Mucosa of descending colon (tissue), 3 donors: ENCODE data around the gene CAPZB. TPM values are rescaled to one million over a fixed set of nuclear protein-coding genes. Genes with fewer than 3 reads are reported as not detected.

Experiments used
- ATAC-seq: fragments of 200-7000 bp; cut with Tn5 transposase; one replicate; pipeline ENCODE4 v1.9.1; 2020; ENCODE audit warnings: mild to moderate bottlenecking, moderate library complexity
- DNase-seq, 3 donors: peaks; one replicate each; pipeline ENCODE4 v3.0.0-alpha.2; 2020
- H3K36me3 ChIP-seq: fragments of 200-600 bp; one replicate; pipeline ENCODE4 v1.8.0; 2021; ENCODE audit warnings: low read depth, mild to moderate bottlenecking
- H3K4me1 ChIP-seq: fragments of 200-600 bp; one replicate; pipeline ENCODE4 v1.8.0; 2021; ENCODE audit warnings: low read depth, mild to moderate bottlenecking
- H3K4me3 ChIP-seq: fragments of 200-600 bp; one replicate; pipeline ENCODE4 v1.8.0; 2021; ENCODE audit warnings: mild to moderate bottlenecking
- H3K9me3 ChIP-seq: fragments of 200-600 bp; one replicate; pipeline ENCODE4 v1.8.0; 2021; ENCODE audit warnings: mild to moderate bottlenecking
- intact Hi-C, 2 donors: fragments of 100-400 bp; cut with DNase I in 1 of 2; cut with micrococcal nuclease in 1 of 2; formaldehyde crosslinking; loops; one replicate each; pipeline versions ENCODE4 v1.11.0 to v1.11.1; 2022; cut with DNase I, micrococcal nuclease
- total RNA-seq, 3 donors: library from RNA; stranded (reverse); fragmentation: NEBNext Ultra II Directional in 2 of 3; extraction: Animal tissue kit (Norgen Biotek cat#: 25700) in 2 of 3; gene quantifications; one replicate each; pipeline versions ENCODE4 v1.2.1 to v1.2.4, GENCODE V29; 2021 to 2023
- TF ChIP-seq, protein P1 (sequence below): fragments of 200-600 bp; IDR thresholded peaks from one replicate; pipeline ENCODE4 v1.8.0; 2022; ENCODE audit warnings: antibody characterized with exemption, mild to moderate bottlenecking
- donor health status: DM: no; HTN: no; CAD: no; lungs with moderate emphysema.
- donor health status: DM: no; HTN: no; CAD: no.
- donor health status: DM: no; HTN: yes; CAD: no.

The CAPZB gene
- total RNA-seq, 3 donors from 2014 or later = 346 to 393 (median 381) TPM

DNA sequence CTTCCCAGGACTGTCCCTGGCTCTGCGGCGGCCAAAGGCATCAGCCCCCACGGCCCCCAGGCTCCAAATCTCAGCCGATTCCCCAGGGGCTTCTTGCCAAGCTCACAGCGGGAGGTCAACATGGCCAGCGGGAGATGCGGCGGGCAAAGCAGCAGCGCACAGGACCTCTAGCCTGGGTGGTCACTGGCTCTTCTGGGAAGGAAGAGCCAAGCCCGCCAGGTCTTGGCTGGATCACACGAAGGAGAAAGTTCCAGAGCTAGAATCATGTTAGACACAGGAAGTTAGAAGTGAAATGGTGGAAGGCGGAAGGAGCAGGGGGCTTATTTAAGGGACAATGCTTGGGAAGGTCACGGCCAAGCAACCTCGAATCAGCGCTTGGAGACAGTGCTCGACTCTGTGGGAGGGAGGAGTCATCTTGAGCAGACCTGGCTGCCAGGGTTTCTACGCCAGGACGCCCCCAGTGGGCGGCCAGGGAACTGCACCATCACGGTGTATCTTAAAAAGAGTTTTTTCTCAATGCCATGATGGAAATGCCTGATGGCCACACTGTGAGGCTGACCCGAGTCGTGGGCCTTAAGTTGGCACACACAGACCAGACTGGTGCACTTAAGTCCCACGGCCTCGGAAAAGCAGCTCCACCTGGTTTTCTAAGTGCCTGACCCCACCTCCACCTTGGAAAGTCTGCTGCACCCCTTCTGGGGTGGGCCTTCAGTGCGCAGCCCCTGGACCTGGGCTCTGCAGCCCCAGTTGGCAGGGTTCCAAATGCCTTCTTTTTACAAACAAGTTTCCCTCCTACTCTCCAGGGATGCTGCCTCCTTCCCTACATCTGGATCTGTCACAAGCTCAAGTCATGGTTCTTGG, 143.9 kb downstream of the CAPZB start:
- Histone ChIP-seq H3K36me3 (peaks cover 14% of the 10 kb centered on the region), H3K4me3 (no peak overlapping the region), H3K9me3 (no peaks in the 10 kb centered on the region), H3K4me1 (no peaks in the 10 kb centered on the region)
- DNase-seq = peak; percentile 76 to 85 (median 82)
- intact Hi-C loops = loop anchor here in 1 of 2 donors (10.0 kb wide), 1 partner anchor 313 kb away; no protein-coding TSS in a partner anchor
- peak; percentile 80 for ATAC-seq
- TF ChIP-seq, protein P1, sequence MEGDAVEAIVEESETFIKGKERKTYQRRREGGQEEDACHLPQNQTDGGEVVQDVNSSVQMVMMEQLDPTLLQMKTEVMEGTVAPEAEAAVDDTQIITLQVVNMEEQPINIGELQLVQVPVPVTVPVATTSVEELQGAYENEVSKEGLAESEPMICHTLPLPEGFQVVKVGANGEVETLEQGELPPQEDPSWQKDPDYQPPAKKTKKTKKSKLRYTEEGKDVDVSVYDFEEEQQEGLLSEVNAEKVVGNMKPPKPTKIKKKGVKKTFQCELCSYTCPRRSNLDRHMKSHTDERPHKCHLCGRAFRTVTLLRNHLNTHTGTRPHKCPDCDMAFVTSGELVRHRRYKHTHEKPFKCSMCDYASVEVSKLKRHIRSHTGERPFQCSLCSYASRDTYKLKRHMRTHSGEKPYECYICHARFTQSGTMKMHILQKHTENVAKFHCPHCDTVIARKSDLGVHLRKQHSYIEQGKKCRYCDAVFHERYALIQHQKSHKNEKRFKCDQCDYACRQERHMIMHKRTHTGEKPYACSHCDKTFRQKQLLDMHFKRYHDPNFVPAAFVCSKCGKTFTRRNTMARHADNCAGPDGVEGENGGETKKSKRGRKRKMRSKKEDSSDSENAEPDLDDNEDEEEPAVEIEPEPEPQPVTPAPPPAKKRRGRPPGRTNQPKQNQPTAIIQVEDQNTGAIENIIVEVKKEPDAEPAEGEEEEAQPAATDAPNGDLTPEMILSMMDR = peak; percentile 85

DNA sequence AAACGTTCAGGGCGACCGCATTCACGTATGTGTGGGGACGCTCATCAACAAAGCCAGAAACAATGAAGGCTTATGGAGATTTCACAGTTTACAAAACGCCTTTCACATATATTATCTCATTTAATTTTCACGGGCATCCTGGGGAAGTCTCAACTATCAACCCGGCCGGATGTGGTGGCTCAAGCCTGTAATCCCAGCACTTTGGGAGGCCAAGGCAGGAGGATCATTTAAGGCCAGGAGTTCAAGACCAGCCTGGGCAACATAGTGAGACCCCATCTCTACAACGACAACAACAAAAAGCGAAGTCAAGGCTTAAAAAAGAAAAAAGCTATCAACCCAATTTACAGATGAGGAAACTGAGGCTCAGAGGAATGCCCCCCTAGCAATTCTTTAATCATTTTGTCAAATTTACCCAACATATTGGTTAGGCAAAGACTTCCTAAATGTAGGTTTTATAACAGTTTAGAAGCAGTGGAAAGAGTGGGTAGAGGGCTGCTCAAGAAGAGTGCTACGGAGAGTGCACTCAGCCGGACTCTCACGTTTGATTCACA, 144.9 kb downstream of the CAPZB start:
- H3K36me3 ChIP-seq = peaks cover 14% of the 10 kb centered on the region
- TF ChIP-seq, protein P1 = no peak
- no peaks in the 10 kb centered on the region for H3K4me1 ChIP-seq
- no peak for ATAC-seq
- DNase-seq = no peak
- no peaks in the 10 kb centered on the region for H3K9me3 ChIP-seq
- intact Hi-C loops = loop anchor here in 1 of 2 donors (10.0 kb wide), 1 partner anchor 314 kb away; no protein-coding TSS in a partner anchor
- no peak overlapping the region for H3K4me3 ChIP-seq

DNA sequence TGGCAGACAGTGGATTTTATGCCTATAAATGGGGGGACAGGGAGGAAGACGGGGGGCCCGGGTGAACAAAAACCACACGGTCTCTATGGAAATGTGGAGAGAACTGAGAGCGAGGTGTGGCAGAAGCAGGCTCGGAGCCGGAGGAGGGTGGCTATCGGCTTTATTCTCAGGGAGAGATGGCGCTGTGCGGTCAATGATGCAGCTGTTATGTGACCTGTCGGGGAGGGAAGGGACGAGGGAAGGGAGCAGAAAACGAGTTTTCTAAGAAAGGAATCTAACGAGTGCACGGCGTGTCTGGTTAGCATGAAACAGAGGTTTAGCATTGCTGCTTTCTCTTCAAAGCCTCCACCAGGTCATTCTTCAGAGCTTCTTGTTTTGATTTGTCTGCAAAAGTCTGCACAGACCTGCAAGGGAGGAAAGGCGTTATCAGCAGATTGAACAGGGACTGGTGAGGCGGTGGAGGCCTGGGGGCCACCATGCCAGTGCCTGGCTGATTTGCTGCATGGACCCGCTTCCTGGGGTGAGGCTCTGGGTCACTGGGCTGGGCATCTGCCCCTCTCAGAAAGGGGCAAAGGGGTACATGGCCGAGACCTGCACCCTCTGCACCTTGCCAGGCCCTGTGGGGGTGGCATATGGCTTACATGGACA, 146.0 kb downstream of the CAPZB start:
- Histone ChIP-seq H3K4me1 (no peaks in the 10 kb centered on the region), H3K36me3 (peaks cover 14% of the 10 kb centered on the region), H3K4me3 (no peak overlapping the region), H3K9me3 (no peaks in the 10 kb centered on the region)
- intact Hi-C loops = no loop called here
- ATAC-seq (no peak), DNase-seq (no peak)
- TF ChIP-seq, protein P1 = no peak

DNA sequence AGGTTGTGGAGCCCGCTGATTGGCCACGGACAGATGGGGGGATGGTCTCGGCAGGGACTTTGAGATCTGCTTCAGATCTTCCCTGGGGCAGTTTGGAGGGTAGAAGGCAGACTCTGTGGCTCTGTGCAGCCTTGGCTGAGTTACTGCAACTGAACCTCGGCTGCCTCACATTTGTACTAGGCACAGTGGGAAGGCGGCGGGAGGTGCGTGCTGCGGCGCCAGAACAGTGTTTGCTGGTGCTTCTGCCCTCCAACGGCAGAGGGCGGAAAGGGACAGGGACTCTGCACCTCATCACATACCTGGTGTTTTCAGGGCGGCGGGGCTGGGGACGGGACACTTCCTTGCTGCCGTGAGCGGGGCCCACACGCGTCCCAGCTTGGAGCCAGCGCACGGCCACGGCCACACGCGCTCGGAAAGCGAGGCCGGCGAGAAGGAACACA, 147.0 kb downstream of the CAPZB start:
- H3K4me3 ChIP-seq = no peak overlapping the region
- H3K9me3 ChIP-seq = no peaks in the 10 kb centered on the region
- ATAC-seq (peak; percentile 18), DNase-seq (peak in 1 of 3 donors; percentile 28)
- intact Hi-C loops = no loop called here
- TF ChIP-seq, protein P1 = no peak
- peaks cover 6% of the 10 kb centered on the region for H3K36me3 ChIP-seq
- H3K4me1 ChIP-seq = no peaks in the 10 kb centered on the region

DNA sequence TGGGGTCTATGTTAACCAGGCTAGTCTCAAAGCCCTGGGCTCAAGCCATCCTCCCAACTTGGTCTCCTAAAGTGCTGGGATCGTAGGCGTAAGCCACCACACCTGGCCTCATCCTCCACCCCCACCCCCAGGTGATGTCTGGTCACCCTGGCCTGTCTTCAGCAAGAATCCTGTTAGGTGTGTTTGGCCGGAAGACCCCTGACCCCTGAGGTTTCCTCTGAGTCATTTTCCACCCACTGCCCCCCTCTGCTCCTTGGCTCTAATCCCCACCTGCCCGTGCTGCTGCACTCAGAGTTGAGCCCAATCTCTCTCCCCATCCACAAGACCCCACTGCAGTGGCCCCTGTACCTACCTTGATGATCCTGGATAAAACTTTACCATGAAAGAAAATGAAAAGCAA, 148.1 kb downstream of the CAPZB start:
- TF ChIP-seq, protein P1 = no peak
- H3K36me3 ChIP-seq = no peaks in the 10 kb centered on the region
- no peak for ATAC-seq
- intact Hi-C loops = no loop called here
- no peak for DNase-seq
- no peaks in the 10 kb centered on the region for H3K4me1 ChIP-seq
- H3K9me3 ChIP-seq = no peaks in the 10 kb centered on the region
- no peak overlapping the region for H3K4me3 ChIP-seq
